Spleen (tissue), 7 donors: ENCODE results near the gene FGGY.

Source experiments
- POLR2A ChIP-seq, 3 donors: fragments of 450-650 bp; IDR thresholded peaks; one replicate each; pipeline ENCODE4 v1.5.1; 2017; ENCODE audit warnings: antibody characterized with exemption in 3 of 3, mild to moderate bottlenecking in 1 of 3
- TF ChIP-seq, protein P1 (sequence below), 11 experiments: fragments of 200-600 bp in 7 of 11; fragments of 450-650 bp in 4 of 11; sonication (generic) in 4 of 11; IDR thresholded peaks in 8 of 11; conservative IDR thresholded peaks in 3 of 11; 1 replicate in 7 of 11; 2 replicates in 4 of 11; pipeline versions ENCODE4 v1.4.0 to v1.8.0; 2016 to 2021; ENCODE audit warnings: antibody characterized with exemption in 11 of 11, inconsistent platforms in 4 of 11, mild to moderate bottlenecking in 1 of 11
- donor health status: DM: no; HTN: no; CAD: no; lungs with moderate emphysema.
- donor health status: DM: no; HTN: no; CAD: no.
- donor health status: DM: no; HTN: no; CAD: no.

DNA sequence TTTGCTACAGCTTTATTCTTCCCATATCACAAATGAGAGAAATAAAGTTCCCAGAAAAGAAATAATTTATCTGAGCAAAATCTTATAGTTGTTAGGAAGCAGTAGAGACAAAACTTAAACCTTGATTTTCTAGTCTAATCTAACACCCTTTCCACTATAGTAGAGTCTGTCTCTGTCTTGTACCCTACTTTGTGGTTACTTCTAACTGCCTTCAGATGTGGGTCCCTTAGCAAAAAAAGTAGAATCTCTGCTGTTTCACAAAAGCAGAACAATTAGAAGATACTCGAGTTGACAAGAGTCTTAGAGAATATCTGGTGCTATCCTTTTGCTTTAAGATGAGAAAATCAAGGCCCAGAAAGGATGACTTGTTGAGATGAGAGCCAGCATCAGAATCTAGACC, 48.1 kb upstream of the FGGY start:
- TF ChIP-seq POLR2A (IDR thresholded peaks at IDR 0.05) = no peak
- TF ChIP-seq, protein P1, sequence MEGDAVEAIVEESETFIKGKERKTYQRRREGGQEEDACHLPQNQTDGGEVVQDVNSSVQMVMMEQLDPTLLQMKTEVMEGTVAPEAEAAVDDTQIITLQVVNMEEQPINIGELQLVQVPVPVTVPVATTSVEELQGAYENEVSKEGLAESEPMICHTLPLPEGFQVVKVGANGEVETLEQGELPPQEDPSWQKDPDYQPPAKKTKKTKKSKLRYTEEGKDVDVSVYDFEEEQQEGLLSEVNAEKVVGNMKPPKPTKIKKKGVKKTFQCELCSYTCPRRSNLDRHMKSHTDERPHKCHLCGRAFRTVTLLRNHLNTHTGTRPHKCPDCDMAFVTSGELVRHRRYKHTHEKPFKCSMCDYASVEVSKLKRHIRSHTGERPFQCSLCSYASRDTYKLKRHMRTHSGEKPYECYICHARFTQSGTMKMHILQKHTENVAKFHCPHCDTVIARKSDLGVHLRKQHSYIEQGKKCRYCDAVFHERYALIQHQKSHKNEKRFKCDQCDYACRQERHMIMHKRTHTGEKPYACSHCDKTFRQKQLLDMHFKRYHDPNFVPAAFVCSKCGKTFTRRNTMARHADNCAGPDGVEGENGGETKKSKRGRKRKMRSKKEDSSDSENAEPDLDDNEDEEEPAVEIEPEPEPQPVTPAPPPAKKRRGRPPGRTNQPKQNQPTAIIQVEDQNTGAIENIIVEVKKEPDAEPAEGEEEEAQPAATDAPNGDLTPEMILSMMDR (IDR thresholded peaks at IDR 0.05 in 8 of 11, conservative IDR thresholded peaks at IDR 0.05 in 3 of 11) = no peak
